Hepatocyte (in vitro differentiated cells): ENCODE data around the gene WDR11. TPM values are rescaled to one million over a fixed set of nuclear protein-coding genes. Genes with fewer than 3 reads are reported as not detected.
A peak's percentile ranks its signal among the peaks of the same experiment; 100 is the strongest.

Experiments
- DNase-seq: peaks from one replicate; pipeline ENCODE4 v3.0.0-alpha.2; 2016; ENCODE audit warnings: low spot score
- H2AFZ ChIP-seq: fragments of 200-600 bp; sonication (generic); 2 replicates; pipeline ENCODE4 v1.6.0; 2016; ENCODE audit warnings: antibody characterized with exemption, mild to moderate bottlenecking
- H3K27ac ChIP-seq: fragments of 200-600 bp; sonication (generic); 2 replicates; pipeline ENCODE4 v1.5.1; 2016; ENCODE audit warnings: mild to moderate bottlenecking
- H3K27me3 ChIP-seq: fragments of 200-600 bp; sonication (generic); 2 replicates; pipeline ENCODE4 v1.6.1; 2016
- H3K36me3 ChIP-seq: fragments of 200-600 bp; sonication (generic); replicated peaks from 2 replicates; pipeline ENCODE4 v1.5.1; 2016; ENCODE audit warnings: low read depth; ENCODE audit not compliant: insufficient read depth
- H3K4me1 ChIP-seq: fragments of 200-600 bp; sonication (generic); 2 replicates; pipeline ENCODE4 v1.5.1; 2016; ENCODE audit warnings: mild to moderate bottlenecking, moderate library complexity; ENCODE audit not compliant: insufficient read depth
- H3K4me2 ChIP-seq: fragments of 200-600 bp; sonication (generic); 2 replicates; pipeline ENCODE4 v1.6.0; 2016
- H3K4me3 ChIP-seq: fragments of 200-600 bp; sonication (generic); 2 replicates; pipeline ENCODE4 v1.5.1; 2016; ENCODE audit warnings: mild to moderate bottlenecking
- H3K79me2 ChIP-seq: fragments of 200-600 bp; sonication (generic); 2 replicates; pipeline ENCODE4 v1.6.0; 2017; ENCODE audit warnings: mild to moderate bottlenecking
- H3K9me2 ChIP-seq: fragments of 200-600 bp; sonication (generic); replicated peaks from 2 replicates; pipeline ENCODE4 v1.6.0; 2017; ENCODE audit warnings: mild to moderate bottlenecking; ENCODE audit not compliant: insufficient read depth
- H3K9me3 ChIP-seq: fragments of 200-600 bp; sonication (generic); 2 replicates; pipeline ENCODE4 v1.5.1; 2016; ENCODE audit warnings: low read depth, mild to moderate bottlenecking
- H4K20me1 ChIP-seq: fragments of 200-600 bp; sonication (generic); 2 replicates; pipeline ENCODE4 v1.6.0; 2016; ENCODE audit warnings: mild to moderate bottlenecking; ENCODE audit not compliant: insufficient read depth, poor library complexity, severe bottlenecking
- CTCF ChIP-seq: fragments of 200-600 bp; sonication (generic); IDR thresholded peaks from 2 replicates; pipeline ENCODE4 v1.5.1; 2016; ENCODE audit warnings: antibody characterized with exemption, mild to moderate bottlenecking; ENCODE audit not compliant: poor library complexity
- EZH2 ChIP-seq: fragments of 200-600 bp; sonication (generic); IDR thresholded peaks from 2 replicates; pipeline ENCODE4 v1.6.1; 2016; ENCODE audit warnings: antibody characterized with exemption, mild to moderate bottlenecking, borderline replicate concordance
- EZH2phosphoT487 ChIP-seq: fragments of 200-600 bp; sonication (generic); IDR thresholded peaks from one replicate; pipeline ENCODE4 v1.6.1; 2018; ENCODE audit warnings: antibody characterized with exemption, mild to moderate bottlenecking, low read depth, moderate library complexity; ENCODE audit not compliant: unreplicated experiment, severe bottlenecking
- WGBS: methylation state at CpG from one replicate; pipeline ENCODE4 v1.1.6; 2016; ENCODE audit warnings: low lambda C conversion rate; ENCODE audit errors: missing lambda C conversion rate; 5-methylcytosine and 5-hydroxymethylcytosine counted together
- polyA plus RNA-seq: library from polyadenylated mRNA; unstranded; fragments of >200 nt; fragmentation: Nextera tagmentation; extraction: Ambion mirVana; gene quantifications from 2 replicates; pipeline ENCODE4 v1.2.1, GENCODE V29; 2016
- total RNA-seq: library from RNA; depleted of rRNA; stranded (reverse); fragments of >200 nt; gene quantifications from 2 replicates; pipeline ENCODE4 v1.2.3, GENCODE V29; 2014

WDR11 gene
- total and polyA plus RNA-seq, 2 experiments from 2014 or later = 25.9 to 66.6 TPM

- Histone ChIP-seq H3K27ac (peak overlapping the region; percentile 6), H3K27me3 (no peaks in the 10 kb centered on the region), H3K4me3 (no peak overlapping the region), H3K9me2 (no peaks in the 10 kb centered on the region), H3K9me3 (no peaks in the 10 kb centered on the region), H3K4me2 (peak overlapping the region; percentile 55), H3K4me1 (peaks cover 8% of the 10 kb centered on the region), H2AFZ (no peak overlapping the region), H3K36me3 (no peaks in the 10 kb centered on the region), H4K20me1 (no peaks in the 10 kb centered on the region), H3K79me2 (no peaks in the 10 kb centered on the region)
- TF ChIP-seq EZH2phosphoT487 (no peak), CTCF (no peak)
- peak; percentile 53 for DNase-seq
- WGBS = 49% methylated on average over 13 of the region's 13 CpGs
Measured at GRCh38 chr10:120940299-120940900, 89.2 kb downstream of the WDR11 start.

- DNase-seq = no peak
- Histone ChIP-seq H3K36me3 (no peaks in the 10 kb centered on the region), H3K4me2 (no peak overlapping the region), H3K79me2 (no peaks in the 10 kb centered on the region), H3K27me3 (no peaks in the 10 kb centered on the region), H2AFZ (no peak overlapping the region), H3K9me3 (no peaks in the 10 kb centered on the region), H3K9me2 (no peaks in the 10 kb centered on the region), H3K4me3 (no peak overlapping the region), H3K4me1 (peaks cover 15% of the 10 kb centered on the region), H3K27ac (no peak overlapping the region), H4K20me1 (no peaks in the 10 kb centered on the region)
- 89% methylated on average over 5 of the region's 5 CpGs for WGBS
- no peak for TF ChIP-seq CTCF
- TF ChIP-seq EZH2 = no peak
- no peak for TF ChIP-seq EZH2phosphoT487
Measured at GRCh38 chr10:120941501-120941900, 90.3 kb downstream of the WDR11 start.

DNA sequence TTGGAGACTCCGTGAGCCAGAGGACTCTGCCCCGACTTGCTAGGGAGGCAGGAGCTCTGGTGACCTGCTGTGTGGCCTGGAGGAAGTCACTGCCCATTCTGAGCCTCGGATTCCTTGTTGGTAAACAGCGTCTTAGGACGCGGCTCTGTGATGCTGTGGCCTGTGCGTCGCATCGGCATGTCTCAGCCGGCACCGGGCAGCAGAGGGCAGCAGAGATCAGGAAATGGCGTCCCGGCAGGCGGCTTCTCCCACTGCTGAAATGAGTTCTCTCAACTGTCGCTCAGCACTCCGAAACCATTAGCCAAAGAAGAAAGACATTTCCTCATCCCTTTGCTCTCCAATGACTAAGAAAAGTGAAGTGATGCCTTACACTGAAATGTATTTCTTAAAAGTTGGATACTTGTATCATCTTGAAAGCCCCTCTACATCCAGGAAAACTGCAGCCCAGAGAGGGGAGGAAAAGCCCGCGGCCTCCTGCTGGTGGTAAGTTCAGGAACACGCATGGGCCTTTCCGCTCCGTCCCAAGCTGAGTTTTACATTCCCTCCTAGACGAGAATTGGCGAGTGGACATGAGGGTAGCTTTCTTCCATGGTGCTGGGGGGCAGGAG, 91.7 kb downstream of the WDR11 start:
- H3K79me2 ChIP-seq = no peaks in the 10 kb centered on the region
- H3K4me1 ChIP-seq = peaks cover 15% of the 10 kb centered on the region
- H2AFZ ChIP-seq = no peak overlapping the region
- no peak overlapping the region for H3K4me3 ChIP-seq
- H3K27me3 ChIP-seq = no peaks in the 10 kb centered on the region
- no peak overlapping the region for H3K4me2 ChIP-seq
- no peak overlapping the region for H3K27ac ChIP-seq
- TF ChIP-seq EZH2 (no peak), CTCF (peak; percentile 91)
- peak; percentile 88 for DNase-seq
- H3K36me3 ChIP-seq = no peaks in the 10 kb centered on the region
- no peaks in the 10 kb centered on the region for H3K9me2 ChIP-seq
- H3K9me3 ChIP-seq = no peaks in the 10 kb centered on the region
- no peaks in the 10 kb centered on the region for H4K20me1 ChIP-seq
- WGBS = 25% methylated on average over 23 of the region's 23 CpGs
